ENCODE measurements around the gene C16orf87.

The C16orf87 gene

DNA sequence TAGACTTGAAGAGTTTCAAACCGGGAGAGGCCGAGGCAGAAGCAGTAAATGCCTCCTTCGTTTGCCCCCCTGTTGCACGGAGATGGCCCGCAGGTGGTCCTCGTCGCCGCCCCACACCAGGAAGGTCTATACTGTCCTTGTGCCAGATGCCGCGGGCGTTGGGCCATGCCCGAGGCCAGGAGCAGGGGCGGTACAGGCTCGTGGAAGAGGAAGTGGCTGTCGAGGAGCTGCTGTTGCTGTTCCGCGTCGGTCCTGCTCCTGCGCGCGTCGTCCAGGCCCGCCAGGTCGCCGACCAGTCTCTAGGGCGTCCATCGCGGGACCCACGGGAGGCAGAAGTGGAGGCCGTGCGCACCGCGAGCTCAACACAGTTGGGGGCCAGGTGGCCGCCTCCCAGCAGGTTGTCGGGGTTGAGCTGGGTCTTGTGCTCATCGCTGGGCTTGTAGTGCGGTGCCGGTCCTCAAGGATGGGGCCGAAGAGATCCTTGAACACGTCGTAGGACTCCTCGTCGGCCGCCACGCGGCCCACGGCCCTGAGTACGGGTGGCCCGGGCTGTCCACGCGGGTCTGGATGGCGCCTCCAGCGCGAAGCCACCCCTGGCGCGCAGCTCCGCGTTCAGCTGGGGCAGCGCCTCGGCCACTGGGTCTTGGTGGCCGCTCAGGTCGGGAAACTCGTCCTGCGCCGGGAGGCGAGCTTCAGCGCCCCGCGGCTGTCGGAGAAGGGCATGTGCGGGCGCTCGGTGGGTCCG lies 13.1 kb upstream of the C16orf87 start:
- no peak for DNase-seq (ENCODE audit: low read depth in 1 of 2, low spot score in 1 of 2)

DNA sequence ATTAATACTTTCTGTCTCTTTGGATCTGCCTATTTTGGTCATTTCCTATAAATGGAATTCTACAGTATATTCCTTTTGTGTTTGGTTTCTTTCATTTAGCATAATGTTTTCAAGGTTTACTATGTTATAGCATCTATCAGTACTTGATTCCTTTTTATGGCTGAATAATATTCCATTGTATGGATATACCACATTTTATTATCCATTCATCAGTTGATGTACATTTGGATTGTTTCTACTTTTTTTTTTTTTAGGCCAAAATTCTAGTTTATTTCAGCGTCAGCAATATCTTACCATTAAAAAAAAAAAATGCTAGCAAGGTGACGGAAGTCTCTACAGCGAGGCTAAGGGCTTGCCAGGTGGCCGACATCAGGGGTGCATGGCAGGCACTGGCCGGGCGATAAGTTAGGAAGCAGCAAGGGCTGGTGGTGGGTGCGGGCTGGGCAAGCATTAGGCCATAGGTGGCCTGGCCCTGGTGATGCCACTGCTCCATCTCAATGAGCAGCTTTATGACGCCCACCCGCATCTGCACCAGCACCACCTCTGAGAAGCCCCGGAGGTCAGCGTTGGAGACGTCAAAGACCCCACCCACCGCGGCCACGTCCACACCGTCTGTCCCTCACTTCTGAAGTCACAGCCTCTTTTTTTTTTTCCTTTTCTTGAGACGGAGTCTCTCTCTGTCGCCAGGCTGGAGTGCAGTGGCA lies 11.4 kb upstream of the C16orf87 start:
- no peak for DNase-seq (ENCODE audit: low read depth in 1 of 2, low spot score in 1 of 2)

DNA sequence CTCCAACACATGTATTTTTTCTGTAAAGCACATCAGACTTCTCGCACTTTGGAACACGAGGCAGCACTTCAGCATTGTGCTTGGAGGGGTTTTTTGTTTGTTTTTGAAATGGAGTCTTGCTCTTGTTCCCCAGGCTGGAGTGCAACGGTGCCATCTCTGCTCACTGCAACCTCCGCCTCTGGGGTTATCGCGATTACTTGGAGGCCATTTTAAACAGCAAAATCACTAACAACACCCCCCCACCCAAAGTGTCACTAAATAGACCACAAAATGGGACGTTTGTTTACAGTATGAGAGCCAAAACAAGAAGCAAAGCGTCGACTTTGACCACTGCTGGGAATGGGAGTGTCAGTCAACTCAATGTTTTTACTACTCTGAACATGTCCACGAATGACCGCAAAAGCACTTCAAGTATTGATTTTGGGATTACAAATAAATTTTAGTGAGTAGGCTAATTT lies 9.0 kb upstream of the C16orf87 start:
- no peak for DNase-seq (ENCODE audit: low read depth in 1 of 2, low spot score in 1 of 2)

DNA sequence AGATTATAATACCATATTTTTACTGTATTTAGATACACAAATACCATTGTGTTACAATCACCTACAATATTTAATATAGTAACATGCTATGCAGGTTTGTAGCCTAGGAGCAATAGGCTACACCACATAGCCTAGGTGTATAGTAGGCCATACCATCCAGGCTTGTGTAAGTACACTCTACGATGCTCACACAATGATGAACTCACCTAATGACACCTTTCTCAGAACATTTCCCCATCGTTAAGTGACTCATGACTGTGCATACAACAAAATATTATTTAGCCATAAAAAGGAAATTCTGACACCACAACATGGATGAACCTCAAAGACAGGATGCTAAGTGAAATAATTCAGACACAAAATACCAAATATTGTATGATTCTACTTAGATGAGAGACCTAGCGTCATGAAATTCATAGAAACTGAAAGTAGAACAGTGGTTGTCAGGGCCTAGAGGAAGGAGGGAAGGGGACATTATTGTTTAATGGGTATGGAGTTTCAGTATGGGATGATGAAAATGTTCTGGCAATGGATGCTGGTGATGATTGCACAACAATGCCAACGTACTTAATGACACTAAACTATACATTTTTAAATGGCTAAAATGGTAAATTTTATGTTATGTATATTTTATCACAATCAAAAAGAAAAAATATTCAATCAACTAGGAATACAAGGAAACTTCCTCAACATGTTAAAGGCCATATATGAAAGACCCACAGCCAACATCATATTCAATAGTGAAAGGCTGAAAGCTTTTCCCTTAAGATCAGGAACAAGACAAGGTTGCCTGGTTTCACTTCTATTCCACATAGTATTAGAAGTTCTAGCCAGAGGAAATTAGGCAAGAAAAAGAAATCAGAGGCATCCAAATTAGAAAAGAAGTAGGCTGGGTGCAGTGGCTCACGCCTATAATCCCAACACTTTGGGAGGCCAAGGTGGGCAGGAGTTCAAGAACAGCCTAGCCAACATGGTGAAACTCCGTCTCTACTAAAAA lies 5.9 kb upstream of the C16orf87 start:
- DNase-seq (ENCODE audit: low read depth in 1 of 2, low spot score in 1 of 2): no peak

DNA sequence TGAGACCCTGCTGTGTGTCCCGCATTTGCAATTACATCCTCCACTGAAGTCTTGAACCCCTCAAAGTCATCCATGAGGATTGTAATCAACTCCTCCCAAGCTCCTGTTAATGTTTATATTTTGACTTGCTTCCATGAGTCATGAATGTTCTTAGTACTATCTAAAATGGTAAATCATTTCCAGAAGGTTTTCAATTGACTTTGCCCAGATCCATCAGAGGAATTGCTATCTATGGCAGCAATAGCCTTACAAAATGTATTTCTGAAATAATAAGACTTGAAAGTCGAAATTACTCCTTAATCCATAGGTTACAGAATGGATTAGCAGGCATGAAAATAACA lies 2.5 kb upstream of the C16orf87 start:
- no peak for DNase-seq (ENCODE audit: low read depth in 1 of 2, low spot score in 1 of 2)

DNA sequence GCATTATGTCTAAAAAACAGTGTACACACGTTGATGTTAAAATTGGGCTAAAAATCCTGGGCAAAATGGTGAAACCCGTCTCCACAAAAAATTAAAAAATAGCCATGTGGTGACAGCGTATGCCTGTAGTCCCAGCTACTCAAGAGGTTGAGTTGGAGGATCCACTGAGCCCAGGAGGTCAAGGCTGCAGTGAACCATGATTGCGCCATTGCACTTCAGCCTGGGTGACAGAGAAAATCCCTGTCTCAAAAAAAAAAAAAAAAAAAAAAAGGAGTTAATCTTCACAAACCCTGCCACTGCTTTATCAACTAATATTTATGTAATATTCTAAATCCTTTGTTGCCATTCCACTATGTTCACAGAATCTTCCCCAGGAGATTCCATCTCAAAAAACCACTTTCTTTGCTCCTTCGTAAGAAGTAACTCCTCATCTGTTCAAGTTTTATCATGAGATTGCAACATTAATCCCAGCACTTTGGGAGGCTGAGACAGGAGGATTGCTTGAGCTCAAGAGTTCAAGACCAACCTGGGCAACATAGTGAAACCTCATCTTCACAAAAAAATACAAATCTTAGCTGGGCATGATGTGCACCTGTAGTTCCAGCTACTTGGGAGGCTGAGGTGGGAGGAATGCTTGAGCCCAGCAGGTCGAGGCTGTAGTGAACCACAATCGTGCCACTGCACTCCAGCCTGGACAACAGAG lies 1.9 kb upstream of the C16orf87 start:
- no peak for DNase-seq (ENCODE audit: low read depth in 1 of 2, low spot score in 1 of 2)

DNA sequence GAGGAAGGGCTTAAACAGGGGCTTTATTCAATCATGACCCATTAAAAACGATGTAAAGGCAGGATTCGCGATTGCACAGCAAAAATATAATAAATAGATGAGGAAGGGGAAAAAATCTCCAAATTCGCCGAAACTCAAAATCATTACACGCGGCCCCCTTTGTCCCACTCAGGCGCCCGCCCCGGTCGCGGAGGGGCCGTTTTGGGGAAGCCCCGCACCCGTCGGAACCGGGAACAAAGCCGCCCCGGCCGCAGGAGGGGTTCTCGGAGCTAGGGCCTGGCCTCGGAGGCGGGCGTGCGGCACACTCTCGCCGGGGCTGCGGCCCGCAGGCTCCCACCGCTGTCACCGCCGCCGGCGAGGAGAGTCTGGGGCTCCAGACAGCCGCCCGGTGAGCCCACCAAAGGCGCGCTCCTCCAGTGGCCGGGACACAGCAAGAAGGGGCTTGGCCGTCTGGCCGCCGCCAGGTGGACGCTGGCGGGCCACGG lies 521 bp downstream of the C16orf87 start:
- DNase-seq (ENCODE audit: low read depth in 1 of 2, low spot score in 1 of 2): peak in 1 of 2 donors; percentile 31

DNA sequence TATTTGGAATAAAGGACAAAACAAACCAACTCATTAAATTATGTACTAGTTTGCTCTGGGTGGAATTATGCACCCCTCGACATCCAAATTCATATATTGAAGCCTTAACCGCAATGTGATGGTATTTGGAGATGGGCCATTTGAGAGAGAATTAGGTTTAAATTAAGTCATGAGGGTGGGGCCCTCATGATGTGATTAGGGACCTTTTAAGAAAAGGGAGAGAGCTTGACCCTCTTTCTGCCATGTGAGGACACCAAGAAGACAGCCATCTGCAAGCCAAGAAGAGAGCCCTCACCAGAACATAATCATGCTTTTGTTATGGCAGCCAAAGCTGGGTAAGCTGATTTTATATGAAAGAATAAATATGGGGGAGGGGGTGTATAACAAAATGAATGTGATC lies 2.0 kb downstream of the C16orf87 start:
- DNase-seq (ENCODE audit: low read depth in 1 of 2, low spot score in 1 of 2): no peak

DNA sequence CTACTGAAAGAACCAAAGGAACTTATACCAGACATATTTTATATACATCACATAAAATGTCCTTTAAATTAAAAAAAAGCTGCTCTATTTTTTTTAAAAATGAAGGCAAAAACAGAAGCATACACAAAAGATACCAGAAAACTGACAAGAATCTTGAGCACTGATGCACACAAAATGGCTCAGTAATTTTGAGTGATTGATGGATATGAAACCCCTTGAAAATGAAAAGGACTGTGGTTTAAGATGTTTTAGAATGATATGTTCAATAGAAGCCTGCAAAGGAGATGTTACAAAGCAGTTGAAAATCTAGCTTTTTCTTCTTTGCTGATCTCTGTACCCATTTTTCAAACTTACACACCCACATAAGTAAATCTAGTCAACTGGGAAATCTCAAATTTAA lies 2.7 kb downstream of the C16orf87 start:
- DNase-seq (ENCODE audit: low read depth in 1 of 2, low spot score in 1 of 2): no peak

DNA sequence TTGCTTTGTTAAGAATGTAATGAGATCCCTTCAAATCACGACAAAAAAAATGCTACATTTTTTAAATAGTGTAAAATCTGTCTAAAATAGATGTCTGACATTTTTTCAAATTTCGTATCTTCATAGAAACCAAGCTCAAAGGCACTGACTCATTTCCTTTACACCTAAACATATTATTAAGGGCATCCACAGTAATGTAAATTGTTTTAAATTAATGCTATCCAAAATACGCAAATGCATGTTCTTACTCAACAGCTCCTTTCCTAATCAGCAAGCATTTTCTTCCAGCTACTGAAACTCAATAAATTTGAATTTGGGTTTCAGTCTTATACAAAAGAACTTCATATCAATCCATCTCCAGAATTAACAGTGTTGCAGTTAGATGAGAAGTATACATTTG lies 4.3 kb downstream of the C16orf87 start:
- no peak for DNase-seq (ENCODE audit: low read depth in 1 of 2, low spot score in 1 of 2)

DNA sequence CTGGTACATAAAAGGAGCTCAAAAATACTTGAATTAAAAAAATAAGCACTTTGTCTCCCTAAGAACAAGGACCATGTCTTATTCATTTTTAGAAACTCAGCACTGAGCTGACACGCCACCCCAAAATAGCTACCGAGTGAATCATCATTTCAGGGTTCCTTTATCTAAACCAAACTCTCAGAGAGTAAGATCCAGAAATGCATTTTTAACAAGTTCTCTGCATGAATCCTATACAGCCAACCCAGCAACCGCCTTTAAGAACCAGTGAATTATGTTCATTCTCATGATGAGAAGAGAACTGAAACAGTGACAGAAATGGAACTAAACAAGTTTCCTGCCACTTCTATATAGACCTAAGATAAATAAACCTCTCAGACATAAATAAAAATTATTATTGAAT lies 8.7 kb downstream of the C16orf87 start:
- DNase-seq (ENCODE audit: low read depth in 1 of 2, low spot score in 1 of 2): no peak

DNA sequence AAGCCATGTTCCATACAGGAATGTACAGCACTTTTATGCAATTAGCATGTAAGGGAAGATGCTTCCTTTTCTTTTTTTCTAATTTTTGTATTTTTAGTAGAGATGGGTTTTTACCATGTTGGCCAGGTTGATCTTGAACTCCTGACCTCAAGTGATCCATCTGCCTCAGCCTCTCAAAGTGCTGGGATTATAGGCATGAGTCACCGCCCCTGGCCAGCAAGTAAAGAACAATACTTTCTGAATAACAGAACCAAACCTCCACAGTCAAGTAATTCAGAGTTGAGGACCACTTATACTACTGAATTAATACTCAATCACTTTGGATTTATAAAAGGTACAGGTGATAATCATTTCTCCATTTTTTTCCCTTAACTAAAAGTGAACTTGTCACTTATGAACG lies 13.0 kb downstream of the C16orf87 start:
- DNase-seq (ENCODE audit: low read depth in 1 of 2, low spot score in 1 of 2): no peak

DNA sequence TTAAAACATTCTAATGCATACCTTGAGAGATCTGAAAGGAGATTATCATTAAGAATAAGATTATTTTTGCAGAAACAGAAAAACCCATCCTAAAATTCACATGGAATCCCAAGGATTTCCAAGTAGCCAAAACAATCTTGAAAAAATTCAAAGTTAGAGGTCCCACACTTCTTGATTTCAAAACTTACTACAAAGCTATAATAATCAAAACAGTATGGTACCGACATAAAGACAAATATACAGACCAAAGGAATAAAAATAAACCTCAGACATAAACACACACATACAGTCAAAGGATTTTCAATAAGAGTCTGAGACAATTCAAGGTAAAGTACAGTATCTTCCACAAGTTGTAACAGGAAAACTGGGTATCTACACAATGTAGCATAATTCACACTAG lies 16.2 kb downstream of the C16orf87 start:
- no peak for DNase-seq (ENCODE audit: low read depth in 1 of 2, low spot score in 1 of 2)

DNA sequence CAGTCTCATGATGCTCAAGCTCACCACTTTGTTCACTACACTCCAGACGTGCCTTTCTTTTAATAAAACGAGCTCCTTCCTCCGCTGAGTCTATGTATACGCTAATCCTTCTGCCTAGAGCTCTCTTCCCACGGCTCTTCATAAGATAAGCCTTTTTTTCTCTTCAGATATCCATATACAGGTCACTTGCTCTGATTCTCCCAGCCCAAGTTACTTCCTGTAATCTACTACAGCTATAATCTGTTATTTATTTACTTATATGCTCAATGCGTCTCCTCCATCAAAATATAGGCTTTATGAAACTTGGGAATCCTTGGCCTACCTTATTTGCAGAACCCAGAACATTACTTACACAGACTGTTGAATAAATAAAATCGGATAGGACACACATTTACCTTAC lies 17.4 kb downstream of the C16orf87 start:
- DNase-seq (ENCODE audit: low read depth in 1 of 2, low spot score in 1 of 2): no peak

DNA sequence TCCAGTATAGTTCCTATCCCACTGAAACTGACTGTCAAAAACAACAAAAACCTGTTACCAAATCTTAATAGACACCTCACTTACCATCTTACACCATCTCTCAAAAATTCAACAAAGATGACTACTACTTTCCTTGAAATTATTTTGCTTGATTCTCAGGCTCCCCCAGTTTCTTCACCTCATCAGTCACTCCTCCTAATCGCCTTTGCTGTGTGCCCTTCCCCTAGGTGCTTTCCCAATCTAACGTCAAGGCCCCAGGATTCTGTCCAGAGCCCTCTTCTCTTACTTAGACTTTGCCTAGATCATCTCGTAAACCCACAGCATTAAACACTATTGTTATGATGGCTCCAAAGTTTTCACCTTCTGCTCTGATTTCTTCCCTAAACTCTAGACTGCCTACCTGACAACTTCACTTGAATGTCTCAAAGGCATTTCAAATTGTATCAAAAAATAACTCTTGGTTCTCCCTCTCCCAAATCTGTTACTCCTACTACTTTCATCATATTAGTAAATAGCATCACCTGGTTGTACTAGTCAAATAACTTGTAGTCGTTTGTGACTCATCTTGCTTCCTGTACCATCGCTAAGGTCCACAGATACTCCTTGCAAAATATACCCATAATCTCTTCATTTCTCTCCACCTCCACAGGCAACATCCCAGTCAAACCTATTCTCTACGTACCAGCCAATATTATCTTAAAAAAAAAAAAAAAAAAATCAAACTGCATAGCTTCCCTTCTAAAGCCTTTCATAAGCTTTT lies 18.0 kb downstream of the C16orf87 start:
- DNase-seq (ENCODE audit: low read depth in 1 of 2, low spot score in 1 of 2): no peak

DNA sequence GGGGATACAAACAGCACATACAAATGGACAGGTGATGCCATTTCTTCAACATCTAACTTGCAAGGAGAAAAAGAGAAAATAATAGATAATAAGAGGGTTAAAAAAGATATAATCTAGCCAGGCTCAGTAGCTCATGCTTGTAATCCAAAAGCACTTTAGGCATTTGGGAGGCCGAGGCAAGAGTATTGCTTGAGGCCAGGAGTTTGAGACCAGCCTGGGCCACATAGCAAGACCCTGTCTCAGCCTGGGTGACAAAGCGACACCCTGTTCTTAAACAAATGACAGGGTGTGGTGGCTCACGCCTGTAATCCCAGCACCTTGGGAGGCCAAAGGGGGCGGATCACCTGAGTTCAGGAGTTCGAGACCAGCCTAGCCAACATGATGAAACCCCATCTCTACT lies 19.3 kb downstream of the C16orf87 start:
- no peak for DNase-seq (ENCODE audit: low read depth in 1 of 2, low spot score in 1 of 2)

DNA sequence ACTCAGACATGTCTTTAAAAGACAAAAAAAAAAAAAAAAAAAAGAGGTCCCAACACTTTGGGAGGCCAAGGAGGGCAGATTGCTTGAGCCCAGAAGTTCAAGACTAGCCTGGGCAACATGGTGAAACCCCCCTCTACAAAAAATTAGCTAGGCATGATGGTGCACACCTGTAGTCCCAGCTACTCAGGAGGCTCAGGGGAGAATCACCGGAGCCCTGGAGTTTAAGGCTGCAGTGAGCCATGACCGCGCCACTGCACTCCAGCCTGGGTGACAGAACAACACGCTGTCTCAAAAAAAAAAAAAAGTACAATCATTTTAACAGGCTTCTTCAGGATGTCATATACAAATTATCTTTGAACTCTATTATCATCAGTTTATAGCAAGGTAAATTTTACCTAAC lies 22.0 kb downstream of the C16orf87 start:
- no peak for DNase-seq (ENCODE audit: low read depth in 1 of 2, low spot score in 1 of 2)

DNA sequence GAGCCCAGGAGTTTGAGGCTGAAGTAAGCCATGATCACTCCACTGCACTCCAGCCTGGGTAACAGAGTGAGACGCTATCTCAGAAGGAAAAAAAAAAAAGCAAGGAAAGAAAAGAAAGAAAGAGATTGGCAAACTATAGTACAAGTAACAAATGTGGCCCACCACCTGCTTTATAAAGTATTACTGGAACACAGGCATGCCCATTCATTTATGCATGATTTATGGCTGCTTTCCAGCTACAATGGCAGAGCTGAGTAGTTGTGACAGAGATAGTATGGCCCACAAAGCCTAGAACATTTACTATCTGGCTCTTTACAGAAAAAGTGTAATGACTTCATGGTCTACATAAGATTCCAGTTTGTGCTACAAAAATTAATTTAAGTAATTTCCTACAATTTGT lies 23.6 kb downstream of the C16orf87 start:
- DNase-seq (ENCODE audit: low read depth in 1 of 2, low spot score in 1 of 2): no peak

DNA sequence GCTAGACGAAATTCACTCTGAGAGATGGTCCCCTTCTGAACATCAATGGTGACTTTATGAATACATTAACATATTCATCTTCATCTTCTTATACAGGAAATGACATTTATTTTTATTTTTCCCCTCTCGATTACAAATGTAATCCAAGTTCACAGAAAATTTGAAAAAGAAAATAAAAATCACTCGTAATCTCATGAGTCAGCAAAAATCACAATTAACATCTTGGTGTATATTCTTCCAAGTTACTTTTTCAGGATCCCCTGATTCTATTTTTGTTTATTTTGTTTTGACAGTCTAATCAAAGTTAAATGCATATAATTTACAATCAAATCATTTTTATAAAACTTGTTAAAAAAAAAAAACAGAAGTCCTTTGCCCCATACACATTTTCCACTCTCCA lies 27.6 kb downstream of the C16orf87 start:
- DNase-seq (ENCODE audit: low read depth in 1 of 2, low spot score in 1 of 2): no peak

DNA sequence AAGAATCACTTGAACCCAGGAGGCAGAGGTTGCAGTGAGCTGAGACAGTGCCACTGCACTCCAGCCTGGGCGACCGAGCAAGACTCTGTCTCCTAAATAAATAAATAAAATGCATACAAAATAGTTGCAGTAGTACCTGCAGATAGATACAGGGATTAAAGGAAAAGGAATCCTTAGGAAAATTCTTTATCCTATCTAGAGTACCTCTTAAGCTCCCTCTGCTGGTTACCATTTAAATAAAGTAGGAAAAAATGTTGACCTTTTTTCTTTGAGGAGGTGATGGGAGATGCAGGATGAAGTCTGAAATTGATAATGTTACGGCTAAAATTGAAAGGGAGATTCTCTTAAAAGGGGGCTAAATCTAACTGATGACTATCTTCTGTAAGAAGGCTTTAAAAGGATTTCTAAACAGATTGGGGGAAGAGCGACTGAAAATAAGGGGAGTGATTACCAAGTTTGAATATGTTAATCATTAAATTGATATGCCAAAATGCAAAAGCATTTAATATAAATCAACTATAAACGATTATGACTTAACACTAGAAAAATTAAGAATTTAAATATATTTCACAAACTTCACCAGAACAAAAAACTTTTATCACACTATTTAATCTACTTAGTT lies 29.4 kb downstream of the C16orf87 start:
- no peak for DNase-seq (ENCODE audit: low read depth in 1 of 2, low spot score in 1 of 2)

Measured in activated T-helper 1 cell treated with anti-CD3 and anti-CD28 coated beads, Interleukin-2, amount 50 U/mL, for 16 hours (primary cell).